NCI-H748 (cell line): ENCODE results near the gene ANKRD13A.
"Not testable (repeated sequence)": the region's sequence is repeated elsewhere in the genome, so short reads cannot be mapped to it uniquely, and the experiment has no call there.

Source experiments
- DNase-seq: peaks from one replicate; lab custom pipeline; 2025; ENCODE audit not compliant: unreplicated experiment; lab: John Stamatoyannopoulos, UW

Gene ANKRD13A

DNA sequence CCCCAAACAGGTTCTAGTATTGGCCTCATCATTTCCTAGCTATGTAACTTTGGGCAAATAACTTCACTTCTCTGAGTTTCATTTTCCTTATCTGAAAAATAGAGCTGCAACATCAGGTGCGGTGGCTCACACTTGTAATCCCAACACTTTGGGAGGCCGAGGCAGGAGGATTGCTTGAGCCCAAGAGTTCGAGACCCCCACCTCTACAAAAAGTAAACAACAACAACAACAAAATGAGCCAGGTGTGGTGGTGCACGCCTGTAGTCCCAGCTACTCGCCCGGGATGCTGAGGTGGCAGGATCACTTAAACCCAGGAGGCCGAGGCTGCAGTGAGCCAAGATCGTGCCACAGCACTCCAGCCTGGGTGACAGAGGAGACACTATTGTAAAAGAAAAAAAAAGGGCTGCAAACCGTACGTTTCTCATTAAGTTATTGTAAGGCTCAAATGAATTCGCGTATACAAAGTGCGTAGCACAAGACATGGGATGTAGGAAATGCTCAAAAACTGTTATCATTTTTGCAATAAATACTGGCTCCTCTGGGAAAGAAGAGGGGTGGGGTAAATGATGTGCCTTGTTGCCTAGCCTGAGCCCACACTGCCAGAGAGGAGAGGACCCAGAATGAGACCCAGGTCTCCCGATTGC is 48.2 kb downstream of the ANKRD13A start:
- no peak for DNase-seq

DNA sequence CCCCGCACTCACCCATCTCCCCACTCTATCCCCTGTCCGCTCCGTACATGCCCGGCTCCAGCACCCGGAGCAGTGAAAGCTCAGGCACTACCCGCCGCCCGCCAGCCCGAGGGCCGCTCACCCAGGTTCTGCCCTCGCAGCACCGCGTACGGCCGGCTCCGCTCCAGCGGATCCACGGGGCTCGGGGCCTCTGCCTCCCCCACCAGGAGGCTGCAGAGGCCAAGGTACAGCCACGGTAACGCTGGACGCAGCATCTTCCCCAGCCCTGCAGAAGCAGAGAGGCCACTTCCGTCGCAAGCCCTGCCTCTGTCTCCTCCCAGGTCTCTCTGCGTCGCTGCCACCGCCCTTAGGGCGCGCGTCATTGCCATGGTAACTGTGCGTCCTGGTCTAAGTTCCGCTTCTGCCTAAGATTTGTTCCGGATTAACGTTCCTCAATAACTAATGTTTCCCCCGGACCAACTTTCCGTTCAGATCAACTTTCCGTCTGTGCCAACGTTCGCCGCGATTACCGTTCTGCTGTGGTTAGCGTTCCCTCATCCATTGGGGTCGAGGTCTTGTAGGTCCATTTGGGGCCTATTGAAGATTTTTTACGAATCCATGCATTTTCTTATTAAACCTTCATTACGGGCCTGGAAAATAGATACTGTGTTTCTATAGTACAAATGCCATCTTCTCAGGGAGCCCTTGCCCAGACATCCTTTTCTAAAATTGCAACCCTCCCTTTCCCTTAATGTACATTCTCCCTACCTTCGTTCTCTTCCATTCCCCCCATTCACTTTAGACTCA is 49.2 kb downstream of the ANKRD13A start, which contains the start of gene C12orf76:
Gene C12orf76 (minus strand): TSS at position 281 of the 786 bp plus-strand sequence. CDS start 27 bp downstream, at position 254.
- DNase-seq: peak; percentile 97

DNA sequence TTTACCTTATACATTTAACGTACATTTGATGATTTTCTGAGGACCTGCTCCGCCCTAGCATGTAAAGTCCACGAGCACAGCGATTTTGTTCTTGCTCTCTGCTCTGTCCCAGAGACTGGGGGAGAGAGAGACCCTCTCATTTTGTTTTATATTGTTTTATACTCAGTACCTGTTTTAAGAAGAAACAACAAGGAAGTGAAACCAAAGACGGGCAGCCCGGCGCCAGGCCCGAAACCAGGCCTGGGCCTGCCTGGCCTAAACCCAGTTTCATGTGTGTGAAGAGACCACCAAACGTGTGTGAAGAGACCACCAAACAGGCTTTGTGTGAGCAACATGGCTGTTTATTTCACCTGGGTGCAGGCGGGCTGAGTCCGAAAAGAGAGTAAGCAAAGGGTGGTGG is 49.8 kb downstream of the ANKRD13A start:
- not testable (repeated sequence) for DNase-seq

DNA sequence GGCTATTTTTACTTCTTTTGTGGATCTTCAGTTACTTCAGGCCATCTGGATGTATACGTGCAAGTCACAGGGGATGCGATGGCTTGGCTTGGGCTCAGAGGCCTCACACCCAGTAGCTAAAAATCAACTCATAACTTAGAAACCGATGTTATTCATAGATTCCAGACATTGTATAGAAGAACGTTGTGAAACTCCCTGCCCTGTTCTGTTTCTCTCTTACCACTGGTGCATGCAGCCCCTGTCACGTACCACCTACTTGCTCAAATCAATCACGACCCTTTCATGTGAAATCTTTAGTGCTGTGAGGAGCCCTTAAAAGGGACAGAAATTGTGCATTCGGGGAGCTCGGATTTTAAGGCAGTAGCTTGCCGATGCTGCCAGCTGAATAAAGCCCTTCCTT is 50.4 kb downstream of the ANKRD13A start:
- not testable (repeated sequence) for DNase-seq

DNA sequence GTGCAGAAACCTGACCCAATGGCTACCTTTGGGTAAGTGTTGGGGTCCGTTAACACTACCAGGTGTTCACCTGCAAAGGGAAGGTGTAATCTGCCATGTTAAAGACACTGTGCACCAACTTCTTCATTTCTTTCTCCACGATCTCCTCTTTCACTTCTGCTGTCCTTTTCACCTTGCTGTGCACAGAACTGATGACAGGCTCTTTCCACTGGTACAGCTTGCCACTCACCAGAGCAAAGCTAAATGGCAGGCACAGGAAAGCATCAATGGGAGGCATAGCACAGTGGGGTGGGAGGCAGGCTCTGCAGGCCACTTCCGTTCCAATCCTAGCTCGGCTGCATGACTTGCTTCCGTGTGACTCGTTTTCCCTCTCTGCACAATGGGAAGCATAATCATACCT is 51.7 kb downstream of the ANKRD13A start:
- DNase-seq: no peak

DNA sequence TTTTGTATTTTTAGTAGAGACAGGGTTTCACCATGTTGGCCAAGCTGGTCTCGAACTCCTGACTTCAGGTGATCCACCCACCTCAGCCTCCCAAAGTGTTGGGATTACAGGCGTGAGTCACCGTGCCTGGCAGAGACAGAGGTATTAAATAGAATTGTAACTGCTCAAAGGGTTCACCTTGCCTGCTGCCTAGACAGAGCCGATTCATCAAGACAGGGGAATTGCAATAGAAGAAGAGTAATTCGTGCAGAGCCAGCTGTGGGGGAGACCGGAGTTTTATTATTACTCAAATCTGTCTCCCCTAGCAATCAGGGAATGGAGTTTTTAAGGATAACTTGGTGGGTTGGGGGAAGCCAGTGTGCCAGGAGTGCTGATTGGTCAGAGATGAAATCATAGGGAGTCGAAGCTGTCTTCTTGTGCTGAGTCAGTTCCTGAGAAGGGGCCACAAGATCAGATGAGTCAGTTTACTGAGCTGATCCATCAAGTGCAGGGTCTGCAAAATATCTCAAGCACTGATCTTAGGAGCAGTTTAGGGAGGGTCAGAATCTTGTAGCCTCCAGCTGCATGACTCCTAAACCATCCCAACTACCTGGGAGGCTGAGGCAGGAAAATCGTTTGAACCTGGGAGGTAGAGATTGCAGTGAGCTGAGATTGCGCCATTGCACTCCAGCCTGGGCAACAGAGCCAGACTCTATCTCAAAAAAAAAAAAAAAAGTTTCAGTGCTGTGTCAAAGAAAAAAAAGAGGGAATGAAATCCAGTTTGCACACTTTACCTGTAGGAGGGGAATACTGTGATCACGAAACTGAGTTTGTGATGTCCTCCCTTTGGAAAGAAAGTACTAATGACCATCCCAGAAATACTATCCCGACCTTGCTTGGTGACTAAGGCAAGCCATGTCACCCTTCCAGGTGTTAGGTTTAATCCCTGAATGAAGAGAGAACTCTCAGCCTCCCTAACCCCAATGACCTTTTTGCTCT is 56.4 kb downstream of the ANKRD13A start:
- DNase-seq: not testable (repeated sequence)

DNA sequence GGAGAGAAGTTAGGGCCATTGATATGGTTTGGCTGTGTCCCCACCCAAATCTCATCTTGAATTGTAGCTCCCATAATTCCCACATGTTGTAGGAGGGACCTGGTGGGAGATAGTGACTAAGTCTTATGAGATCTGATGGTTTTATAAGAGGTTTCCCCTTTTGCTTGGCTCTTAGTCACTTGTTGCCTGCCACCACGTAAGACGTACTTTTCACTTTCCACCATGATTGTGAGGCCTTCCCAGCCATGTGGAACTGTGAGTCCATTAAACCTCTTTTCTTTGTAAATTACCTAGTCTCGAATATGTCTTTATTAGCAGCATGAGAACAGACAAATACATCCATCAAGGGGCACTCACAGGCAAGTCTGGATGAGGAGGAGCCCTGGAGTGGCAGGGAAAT is 57.4 kb downstream of the ANKRD13A start:
- not testable (repeated sequence) for DNase-seq

DNA sequence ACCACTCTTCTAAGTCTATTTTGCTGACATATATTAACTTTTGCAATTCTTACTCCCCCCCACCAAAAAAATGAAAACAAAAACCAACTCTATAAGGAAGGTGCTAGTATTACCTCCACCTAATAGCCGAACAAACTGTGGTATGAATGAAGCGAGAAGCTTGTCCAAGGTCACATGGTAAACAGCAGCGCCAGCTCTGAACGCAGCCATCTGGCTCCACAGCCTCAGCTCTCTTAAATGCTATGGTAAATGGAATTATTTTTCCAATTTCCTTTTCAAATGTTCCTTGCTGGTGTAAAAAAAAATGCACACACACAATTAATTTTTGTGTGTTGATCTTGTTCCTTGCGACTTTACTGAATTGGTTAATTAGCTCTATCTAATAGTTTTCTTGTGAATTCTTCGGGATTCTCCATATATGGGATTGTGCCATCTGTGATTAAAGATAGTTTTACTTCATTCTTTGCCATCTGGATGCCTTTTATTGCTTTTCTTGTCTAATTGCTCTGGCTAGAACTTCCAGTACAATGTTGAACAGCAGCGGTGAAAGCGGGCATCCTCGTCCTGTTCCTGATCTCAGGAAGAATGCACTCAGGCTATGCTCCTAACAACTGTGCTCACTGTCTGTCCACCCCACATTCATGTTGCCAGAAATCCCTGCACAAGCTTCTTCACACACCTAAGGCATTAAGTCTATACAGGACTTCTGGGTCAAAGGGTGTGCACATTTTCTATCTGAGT is 59.8 kb downstream of the ANKRD13A start:
- no peak for DNase-seq

DNA sequence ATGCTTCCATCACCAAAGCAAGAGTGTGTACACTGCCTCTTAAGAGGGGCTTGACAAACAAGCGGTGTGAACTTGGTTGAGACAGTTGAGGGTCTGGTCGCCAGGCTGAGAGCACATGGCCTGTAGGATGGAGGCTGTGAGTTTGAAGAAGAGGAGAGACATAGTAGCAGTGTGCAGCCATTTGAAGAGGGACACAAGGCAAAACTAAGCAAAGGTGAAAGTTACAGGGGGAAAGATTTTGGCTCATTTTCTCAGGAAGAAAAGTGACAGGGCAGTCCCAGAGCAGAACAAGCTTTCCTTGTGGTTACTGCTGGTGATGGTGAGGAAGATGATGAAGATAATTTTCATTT is 60.4 kb downstream of the ANKRD13A start:
- no peak for DNase-seq

DNA sequence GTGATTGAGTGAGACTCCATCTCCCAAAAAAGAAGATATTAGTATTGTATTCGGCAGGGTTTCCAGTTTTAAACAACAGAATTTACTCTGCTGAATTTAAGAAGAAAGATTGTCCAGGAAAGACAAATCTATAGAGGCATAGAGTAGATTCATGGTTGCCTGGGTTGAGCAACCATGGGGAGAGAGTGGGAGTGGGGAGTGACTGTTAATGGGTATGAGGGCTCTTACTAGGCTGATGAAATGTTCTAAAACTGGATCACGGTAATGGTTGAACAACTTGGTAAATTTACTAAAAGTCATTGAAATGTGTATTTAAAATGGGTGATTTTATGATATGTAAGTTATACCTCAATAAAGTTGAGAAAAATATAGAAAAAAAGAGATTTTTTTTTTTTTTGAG is 63.0 kb downstream of the ANKRD13A start:
- no peak for DNase-seq

DNA sequence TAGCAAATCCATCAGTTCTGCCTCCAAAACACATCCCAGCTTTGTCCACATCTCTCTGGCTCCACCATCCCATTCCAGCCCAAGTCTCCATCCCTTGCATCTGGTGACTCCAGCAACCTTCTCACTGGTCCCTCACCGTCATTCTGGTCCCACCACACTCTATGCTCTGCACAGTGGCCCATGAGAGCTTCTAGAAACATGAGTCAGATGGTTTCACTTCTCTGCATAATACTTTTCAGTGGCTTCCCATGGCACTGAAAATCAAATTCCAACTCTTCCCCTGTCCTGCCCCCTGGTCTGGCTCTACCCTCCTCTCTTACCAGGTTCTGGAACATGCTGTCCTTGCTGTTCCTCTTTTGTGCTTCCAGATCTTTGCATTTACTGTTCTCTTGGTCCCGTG is 66.3 kb downstream of the ANKRD13A start:
- no peak for DNase-seq

DNA sequence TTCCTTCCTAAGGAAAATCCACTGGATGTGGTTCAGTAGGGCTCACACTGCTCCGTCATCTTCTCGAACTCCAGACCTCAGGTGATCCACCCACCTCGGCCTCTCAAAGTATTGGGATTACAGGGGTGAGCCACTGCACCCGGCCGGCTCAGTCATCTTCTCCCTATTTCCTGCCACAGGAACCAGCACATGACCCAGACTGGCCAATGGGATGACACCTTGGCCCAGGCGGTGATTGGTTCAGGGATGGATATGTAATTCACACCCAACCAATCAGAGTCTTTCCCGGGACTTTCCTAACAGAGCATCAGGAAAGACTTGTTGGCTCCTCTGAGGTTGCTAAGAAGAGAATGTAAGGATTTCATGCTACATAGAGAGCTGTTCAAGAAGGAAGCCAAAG is 68.3 kb downstream of the ANKRD13A start:
- DNase-seq: no peak

DNA sequence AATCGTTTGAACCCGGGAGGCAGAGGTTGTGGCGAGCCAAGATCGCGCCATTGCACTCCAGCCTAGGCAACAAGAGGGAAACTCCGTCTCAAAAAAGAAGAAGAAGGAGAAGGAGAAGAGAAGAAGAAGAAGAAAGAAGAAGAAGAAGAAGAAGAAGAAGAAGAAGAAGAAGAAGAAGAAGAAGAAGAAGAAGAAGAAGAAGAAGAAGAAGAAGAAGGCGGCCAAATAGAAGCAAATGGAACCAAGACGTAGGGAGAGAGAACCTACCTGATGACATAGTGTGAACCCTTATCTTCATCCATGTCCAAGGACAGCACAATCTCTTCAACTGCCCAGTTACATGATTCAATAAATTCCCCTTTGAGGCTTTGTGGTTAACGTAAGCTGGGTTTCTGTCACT is 68.9 kb downstream of the ANKRD13A start:
- DNase-seq: not testable (repeated sequence)

DNA sequence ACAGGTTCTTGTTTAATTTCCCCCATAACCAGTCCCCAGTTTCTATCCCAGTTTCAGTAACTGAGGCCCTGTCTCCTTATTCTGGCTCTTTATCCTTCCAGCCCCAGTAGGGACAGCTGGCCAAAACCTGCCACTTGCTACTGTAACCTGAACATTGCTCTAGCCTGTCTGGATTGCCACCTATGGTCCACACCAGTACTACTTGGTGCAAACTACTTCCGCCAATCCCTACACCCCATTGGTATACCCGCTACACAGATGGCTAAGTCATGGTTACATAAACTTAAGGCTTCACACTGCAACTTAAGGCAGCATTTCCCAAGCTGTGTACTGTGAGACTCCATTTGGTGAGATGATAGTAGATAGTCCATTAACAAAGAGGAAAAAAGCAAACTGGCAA is 69.4 kb downstream of the ANKRD13A start:
- no peak for DNase-seq

DNA sequence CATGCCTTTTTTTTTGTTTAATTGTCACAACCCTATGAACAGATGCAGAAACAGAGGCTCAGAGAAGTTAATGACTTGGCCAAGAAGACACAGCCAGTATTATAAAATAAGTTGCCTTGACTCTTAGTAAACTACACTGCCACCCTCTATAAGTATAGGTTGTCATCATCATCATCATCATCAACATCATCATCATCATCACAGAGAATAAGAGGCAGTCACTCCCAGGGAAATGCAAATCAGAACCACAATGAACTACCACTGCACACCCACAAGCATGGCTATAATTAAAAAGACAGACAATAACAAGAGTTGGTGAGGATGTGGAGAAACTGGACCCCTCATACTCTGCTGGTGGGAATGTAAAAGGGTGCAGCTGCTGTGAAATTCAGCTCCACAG is 72.3 kb downstream of the ANKRD13A start:
- no peak for DNase-seq

DNA sequence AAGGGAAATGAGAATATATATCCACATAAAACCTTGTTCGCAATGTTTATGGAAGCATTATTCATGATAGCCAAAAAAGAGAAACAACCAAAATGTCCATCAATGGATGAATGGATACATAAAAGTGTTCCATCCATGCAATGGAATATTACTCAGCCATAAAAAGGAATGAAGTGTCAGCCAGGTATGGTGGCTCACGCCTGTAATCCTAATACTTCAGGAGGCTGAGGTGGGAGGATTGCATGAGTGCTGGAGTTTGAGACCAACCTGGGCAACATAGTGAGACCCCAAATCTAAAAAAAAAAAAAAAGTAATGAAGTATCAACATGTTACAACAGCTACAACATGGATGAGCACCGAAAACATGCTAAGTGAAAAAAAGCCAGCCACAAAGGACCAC is 72.7 kb downstream of the ANKRD13A start:
- no peak for DNase-seq

DNA sequence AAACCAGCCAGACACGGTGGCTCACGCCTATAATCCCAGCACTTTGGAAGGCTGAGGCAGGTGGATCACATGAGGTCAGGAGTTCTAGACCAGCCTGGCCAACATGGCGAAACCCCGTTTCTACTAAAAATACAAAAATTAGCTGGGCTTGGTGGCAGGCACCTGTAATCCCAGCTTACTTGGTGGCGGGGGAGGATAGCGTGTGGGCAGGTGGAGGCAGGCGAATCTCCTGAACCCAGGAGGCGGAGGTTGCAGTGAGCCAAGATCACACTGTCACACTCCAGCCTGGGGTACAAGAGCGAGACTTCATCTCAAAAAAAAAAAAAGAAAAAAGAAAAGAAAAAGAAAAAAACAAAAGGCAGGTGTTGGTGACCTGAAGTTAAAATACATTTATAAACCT is 73.4 kb downstream of the ANKRD13A start:
- DNase-seq: not testable (repeated sequence)

DNA sequence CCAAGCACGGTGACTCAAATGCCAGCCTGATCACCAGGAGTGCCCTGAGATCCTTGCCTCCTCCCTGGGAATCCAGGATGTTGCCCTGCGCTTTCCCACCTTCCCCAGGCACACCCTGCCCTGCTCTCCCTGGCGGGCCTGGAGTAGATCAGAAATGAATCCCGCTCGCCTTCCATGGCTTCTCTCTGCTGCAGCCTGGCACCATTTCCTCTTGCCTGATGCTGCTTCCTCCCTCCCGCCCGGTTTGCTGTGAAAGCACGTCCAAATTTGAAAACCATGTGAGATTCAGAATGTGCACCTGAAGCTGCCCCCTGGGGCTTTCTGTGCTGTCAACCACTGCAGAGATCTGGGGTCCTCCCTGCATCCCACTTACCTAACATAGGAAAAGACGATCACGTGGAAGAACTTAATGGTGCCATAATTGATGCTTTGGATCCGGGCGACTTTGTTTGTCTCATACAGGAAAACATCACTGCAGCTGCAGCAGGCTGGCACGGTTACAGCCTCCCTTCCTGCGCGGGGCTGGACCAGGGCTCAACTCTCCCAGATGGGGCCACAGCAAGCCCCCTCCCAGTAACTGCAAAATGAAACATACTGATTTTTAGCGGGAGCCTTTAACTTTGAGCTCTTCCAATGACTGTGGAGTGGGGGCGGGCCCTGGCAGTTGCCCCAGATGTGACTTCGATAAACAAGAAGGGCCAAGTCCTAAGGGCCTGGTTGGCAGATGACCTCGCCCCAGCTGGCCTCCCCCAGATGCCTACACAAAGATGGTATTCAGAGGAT is 74.0 kb downstream of the ANKRD13A start:
- peak; percentile 75 for DNase-seq

DNA sequence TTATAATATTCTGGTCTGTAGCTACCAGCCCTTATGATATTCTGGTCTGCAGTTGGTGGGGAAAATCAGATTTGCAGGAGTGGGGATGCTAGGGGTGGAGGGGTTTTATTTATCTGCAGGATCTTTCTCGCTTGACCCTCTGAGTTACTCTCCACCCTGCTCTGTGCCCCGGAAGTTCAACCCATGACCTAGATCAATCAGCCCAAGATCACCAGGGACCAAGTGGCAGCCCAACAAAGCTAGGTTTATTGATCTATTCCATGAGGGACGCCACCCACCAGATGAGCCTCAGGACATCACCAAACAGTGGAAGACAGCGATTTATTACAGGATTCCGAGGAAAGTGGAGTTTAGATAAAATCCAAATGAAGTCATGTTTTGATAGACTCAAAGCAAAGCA is 74.9 kb downstream of the ANKRD13A start:
- DNase-seq: no peak

DNA sequence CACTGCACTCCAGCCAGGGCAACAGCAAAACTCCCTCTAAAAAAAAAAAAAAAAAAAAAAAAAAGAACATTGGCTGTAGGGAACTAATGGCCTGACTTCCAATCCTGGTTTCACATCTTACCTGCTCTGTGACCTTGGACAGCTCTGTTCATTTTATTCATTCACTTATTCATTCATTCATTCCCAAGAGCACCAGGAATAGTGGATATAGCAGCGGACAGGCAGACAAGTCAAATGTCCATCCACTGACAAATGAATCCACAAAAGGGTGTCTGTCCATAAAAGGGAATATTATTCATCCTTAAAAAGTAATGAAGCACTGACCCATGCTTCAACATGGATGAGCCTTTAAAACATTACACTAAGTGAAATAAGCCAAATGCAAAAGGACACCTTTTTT is 76.7 kb downstream of the ANKRD13A start:
- no peak for DNase-seq
